Measurements from ENCODE around the gene SLC6A11. TPM values are rescaled to one million over a fixed set of nuclear protein-coding genes. Genes with fewer than 3 reads are reported as not detected.

SLC6A11 gene
- total and polyA plus RNA-seq, 4 donors = 0.02 to 0.09 TPM; not detected in 2

DNA sequence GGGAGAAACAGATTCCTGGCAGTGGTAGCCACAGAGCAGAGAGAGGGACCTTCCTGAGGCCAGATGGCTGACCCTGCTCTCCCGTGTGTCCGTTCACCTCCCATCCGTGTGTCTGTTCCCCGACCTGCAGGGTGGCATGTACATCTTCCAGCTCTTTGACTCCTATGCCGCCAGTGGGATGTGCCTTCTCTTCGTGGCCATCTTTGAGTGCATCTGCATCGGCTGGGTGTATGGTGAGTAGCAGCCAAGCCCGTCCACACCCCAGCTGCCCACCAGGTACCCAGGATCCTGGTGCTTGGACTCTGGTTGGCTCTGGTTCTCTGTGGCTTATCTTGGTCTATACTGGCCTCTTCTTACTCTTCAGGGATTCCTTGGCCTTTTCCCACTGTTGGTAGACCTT is 117.0 kb downstream of the SLC6A11 start:
- TF ChIP-seq, protein P1, sequence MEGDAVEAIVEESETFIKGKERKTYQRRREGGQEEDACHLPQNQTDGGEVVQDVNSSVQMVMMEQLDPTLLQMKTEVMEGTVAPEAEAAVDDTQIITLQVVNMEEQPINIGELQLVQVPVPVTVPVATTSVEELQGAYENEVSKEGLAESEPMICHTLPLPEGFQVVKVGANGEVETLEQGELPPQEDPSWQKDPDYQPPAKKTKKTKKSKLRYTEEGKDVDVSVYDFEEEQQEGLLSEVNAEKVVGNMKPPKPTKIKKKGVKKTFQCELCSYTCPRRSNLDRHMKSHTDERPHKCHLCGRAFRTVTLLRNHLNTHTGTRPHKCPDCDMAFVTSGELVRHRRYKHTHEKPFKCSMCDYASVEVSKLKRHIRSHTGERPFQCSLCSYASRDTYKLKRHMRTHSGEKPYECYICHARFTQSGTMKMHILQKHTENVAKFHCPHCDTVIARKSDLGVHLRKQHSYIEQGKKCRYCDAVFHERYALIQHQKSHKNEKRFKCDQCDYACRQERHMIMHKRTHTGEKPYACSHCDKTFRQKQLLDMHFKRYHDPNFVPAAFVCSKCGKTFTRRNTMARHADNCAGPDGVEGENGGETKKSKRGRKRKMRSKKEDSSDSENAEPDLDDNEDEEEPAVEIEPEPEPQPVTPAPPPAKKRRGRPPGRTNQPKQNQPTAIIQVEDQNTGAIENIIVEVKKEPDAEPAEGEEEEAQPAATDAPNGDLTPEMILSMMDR (IDR thresholded peaks at IDR 0.05; ENCODE audit: control extremely low read depth, extremely low read depth) = no peak
- 93 to 96% methylated on average over 8 of the region's 8 CpGs for WGBS, 2 donors
- H3K9me3 ChIP-seq (ENCODE audit: control insufficient read depth in 4 of 4, insufficient read depth in 3 of 4, low read length in 3 of 4) = no peaks in the 10 kb centered on the region
- H3K4me3 ChIP-seq = no peak overlapping the region
- H3K27me3 ChIP-seq (ENCODE audit: control insufficient read depth in 3 of 3, insufficient read depth in 3 of 3, low read length in 2 of 3) = peaks cover 0 to 6% (median 4%) of the 10 kb centered on the region in 3 donors
- H3K36me3 ChIP-seq (ENCODE audit: control insufficient read depth in 4 of 4, insufficient read depth in 4 of 4, low read length in 4 of 4) = no peaks in the 10 kb centered on the region
- ATAC-seq (ENCODE audit: insufficient read depth, low FRiP score) (no peak), DNase-seq (no peak)
- H3K4me1 ChIP-seq (ENCODE audit: control insufficient read depth in 5 of 5, insufficient read depth in 5 of 5, low read length in 5 of 5) = peaks cover 0 to 7% (median 0%) of the 10 kb centered on the region in 5 donors
- H3K27ac ChIP-seq (ENCODE audit: low read depth in 1 of 2, low read length in 1 of 2) = no peak overlapping the region
- H3K9ac ChIP-seq (ENCODE audit: insufficient read depth in 1 of 2, low read length in 2 of 2) = no peak overlapping the region

DNA sequence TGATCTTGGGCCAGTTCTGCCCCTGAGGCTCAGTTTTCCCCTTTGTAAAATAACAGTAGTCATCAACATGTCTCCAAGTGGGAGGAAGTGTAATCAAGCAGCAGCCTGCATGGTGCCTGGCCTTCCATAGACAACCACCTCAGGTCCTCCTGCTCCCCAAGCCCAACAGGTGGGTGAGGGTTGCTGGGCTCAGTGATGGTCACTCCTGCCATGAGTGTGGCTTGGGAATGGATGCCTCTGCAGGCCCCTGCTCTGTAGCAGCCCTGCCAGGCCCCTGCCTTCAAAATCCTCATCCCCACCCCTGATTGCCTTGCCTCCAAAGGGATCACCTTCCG is 117.4 kb downstream of the SLC6A11 start:
- ATAC-seq (ENCODE audit: insufficient read depth, low FRiP score) (no peak), DNase-seq (no peak)
- H3K9ac ChIP-seq (ENCODE audit: insufficient read depth in 1 of 2, low read length in 2 of 2) = no peak overlapping the region
- 77 to 82% methylated on average over 1 of the region's 1 CpG for WGBS, 2 donors
- no peak overlapping the region for H3K4me3 ChIP-seq
- peaks cover 0 to 8% (median 4%) of the 10 kb centered on the region in 3 donors for H3K27me3 ChIP-seq (ENCODE audit: control insufficient read depth in 3 of 3, insufficient read depth in 3 of 3, low read length in 2 of 3)
- H3K9me3 ChIP-seq (ENCODE audit: control insufficient read depth in 4 of 4, insufficient read depth in 3 of 4, low read length in 3 of 4) = no peaks in the 10 kb centered on the region
- TF ChIP-seq, protein P1 (IDR thresholded peaks at IDR 0.05; ENCODE audit: control extremely low read depth, extremely low read depth) = no peak
- H3K36me3 ChIP-seq (ENCODE audit: control insufficient read depth in 4 of 4, insufficient read depth in 4 of 4, low read length in 4 of 4) = no peaks in the 10 kb centered on the region
- peaks cover 0 to 6% (median 0%) of the 10 kb centered on the region in 5 donors for H3K4me1 ChIP-seq (ENCODE audit: control insufficient read depth in 5 of 5, insufficient read depth in 5 of 5, low read length in 5 of 5)
- H3K27ac ChIP-seq (ENCODE audit: low read depth in 1 of 2, low read length in 1 of 2) = no peak overlapping the region

DNA sequence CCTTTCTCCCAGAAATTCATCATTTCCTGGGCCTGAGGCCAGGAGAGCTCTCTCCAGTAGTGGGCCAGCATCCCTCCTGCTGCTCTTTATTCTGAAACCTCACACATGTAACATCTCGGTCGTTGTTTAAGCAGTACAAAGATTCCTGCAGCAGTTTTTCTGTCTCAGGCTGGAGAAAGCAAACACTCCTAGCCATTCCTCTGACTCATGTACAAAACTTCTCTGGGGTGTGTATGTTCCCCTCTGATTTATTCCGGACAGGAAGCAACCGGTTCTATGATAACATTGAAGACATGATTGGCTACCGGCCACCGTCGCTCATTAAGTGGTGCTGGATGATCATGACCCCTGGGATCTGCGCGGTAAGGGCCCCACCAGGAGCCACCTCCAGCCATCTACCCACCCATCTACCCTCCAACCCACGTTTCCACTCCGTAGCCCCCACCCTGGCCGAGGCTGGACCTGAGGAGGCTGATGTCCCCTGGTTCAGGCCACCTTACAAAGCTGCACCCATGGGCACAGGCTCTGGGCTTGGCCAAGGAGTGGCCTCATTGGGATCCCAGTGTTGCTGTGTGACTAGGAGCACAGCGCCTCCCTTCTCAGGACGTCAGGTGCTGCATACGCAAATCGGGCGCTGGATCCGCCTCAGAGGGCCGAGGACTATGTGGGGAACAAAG is 117.9 kb downstream of the SLC6A11 start:
- Histone ChIP-seq H3K4me1 (ENCODE audit: control insufficient read depth in 5 of 5, insufficient read depth in 5 of 5, low read length in 5 of 5) (peaks cover 0 to under 1% (median 0%) of the 10 kb centered on the region in 5 donors), H3K4me3 (no peak overlapping the region), H3K27me3 (ENCODE audit: control insufficient read depth in 3 of 3, insufficient read depth in 3 of 3, low read length in 2 of 3) (peaks cover 0 to 10% (median 4%) of the 10 kb centered on the region in 3 donors), H3K27ac (ENCODE audit: low read depth in 1 of 2, low read length in 1 of 2) (no peak overlapping the region), H3K36me3 (ENCODE audit: control insufficient read depth in 4 of 4, insufficient read depth in 4 of 4, low read length in 4 of 4) (no peaks in the 10 kb centered on the region), H3K9me3 (ENCODE audit: control insufficient read depth in 4 of 4, insufficient read depth in 3 of 4, low read length in 3 of 4) (no peaks in the 10 kb centered on the region), H3K9ac (ENCODE audit: insufficient read depth in 1 of 2, low read length in 2 of 2) (no peak overlapping the region)
- DNase-seq (no peak), ATAC-seq (ENCODE audit: insufficient read depth, low FRiP score) (no peak)
- TF ChIP-seq, protein P1 (IDR thresholded peaks at IDR 0.05; ENCODE audit: control extremely low read depth, extremely low read depth) = no peak
- WGBS, 2 donors = 70 to 85% methylated on average over 19 of the region's 19 CpGs

DNA sequence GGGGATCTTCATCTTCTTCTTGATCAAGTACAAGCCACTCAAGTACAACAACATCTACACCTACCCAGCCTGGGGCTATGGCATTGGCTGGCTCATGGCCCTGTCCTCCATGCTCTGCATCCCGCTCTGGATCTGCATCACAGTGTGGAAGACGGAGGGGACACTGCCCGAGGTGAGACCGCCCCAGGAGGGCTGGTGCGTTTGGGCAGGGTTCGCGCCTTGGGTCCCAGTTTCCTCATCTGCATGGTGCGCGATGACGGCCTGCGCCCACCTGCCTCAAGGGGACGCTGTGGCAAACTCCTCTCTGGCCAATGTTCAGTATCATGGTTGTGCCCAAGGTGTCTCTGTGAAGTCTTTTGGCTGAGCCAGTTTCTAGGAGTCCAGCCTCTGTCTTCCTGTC is 119.0 kb downstream of the SLC6A11 start:
- ATAC-seq (ENCODE audit: insufficient read depth, low FRiP score) = no peak
- no peaks in the 10 kb centered on the region for H3K4me1 ChIP-seq (ENCODE audit: control insufficient read depth in 5 of 5, insufficient read depth in 5 of 5, low read length in 5 of 5)
- no peak overlapping the region for H3K9ac ChIP-seq (ENCODE audit: insufficient read depth in 1 of 2, low read length in 2 of 2)

More for the DNA sequence above, 119.0 kb downstream of the SLC6A11 start:
- 93 to 96% methylated on average over 12 of the region's 12 CpGs for WGBS, 2 donors
- TF ChIP-seq, protein P1 (IDR thresholded peaks at IDR 0.05; ENCODE audit: control extremely low read depth, extremely low read depth) = no peak
- H3K4me3 ChIP-seq = no peak overlapping the region
- no peaks in the 10 kb centered on the region for H3K36me3 ChIP-seq (ENCODE audit: control insufficient read depth in 4 of 4, insufficient read depth in 4 of 4, low read length in 4 of 4)
- H3K27ac ChIP-seq (ENCODE audit: low read depth in 1 of 2, low read length in 1 of 2) = no peak overlapping the region
- no peaks in the 10 kb centered on the region for H3K9me3 ChIP-seq (ENCODE audit: control insufficient read depth in 4 of 4, insufficient read depth in 3 of 4, low read length in 3 of 4)
- no peak for DNase-seq
- H3K27me3 ChIP-seq (ENCODE audit: control insufficient read depth in 3 of 3, insufficient read depth in 3 of 3, low read length in 2 of 3) = peaks cover 0 to 10% (median 4%) of the 10 kb centered on the region in 3 donors

Measured in lung (tissue), 12 donors.